Motor neuron (in vitro differentiated cells): ENCODE results near the gene CACNB3. TPM values are rescaled to one million over a fixed set of nuclear protein-coding genes. Genes with fewer than 3 reads are reported as not detected.
A peak's percentile ranks its signal among the peaks of the same experiment; 100 is the strongest.
"Not testable (repeated sequence)": the region's sequence is repeated elsewhere in the genome, so short reads cannot be mapped to it uniquely, and the experiment has no call there.

Source experiments
- ATAC-seq, 8 experiments: fragments of 200-7000 bp; cut with Tn5 transposase; replicated peaks in 6 of 8; 2 replicates each; pipeline ENCODE4 v1.8.0; 2021; ENCODE audit warnings: mild to moderate bottlenecking in 8 of 8, moderate library complexity in 8 of 8
- H3K27ac ChIP-seq, 2 donors: fragments of 250-450 bp; sonication (Bioruptor Pico); 2 replicates each; pipeline ENCODE4 v1.9.0; 2021; ENCODE audit warnings: antibody characterized with exemption in 2 of 2, mild to moderate bottlenecking in 2 of 2, moderate library complexity in 1 of 2
- H3K4me1 ChIP-seq, 2 donors: fragments of 250-450 bp; sonication (Bioruptor Pico); replicated peaks in 1 of 2; 2 replicates each; pipeline ENCODE4 v1.6.1; 2021; ENCODE audit warnings: antibody characterized with exemption in 2 of 2, mild to moderate bottlenecking in 2 of 2, moderate library complexity in 1 of 2
- H3K4me3 ChIP-seq, 5 donors: fragments of 250-450 bp; sonication (Bioruptor Pico); 2 replicates each; pipeline ENCODE4 v1.9.0; 2021; ENCODE audit warnings: antibody characterized with exemption in 5 of 5, mild to moderate bottlenecking in 5 of 5, moderate library complexity in 4 of 5
- WGBS, 10 experiments: fragments of 450-650 bp; shearing (Covaris generic); methylation state at CpG; one replicate each; pipeline ENCODE4 v1.0.0; 2022; 5-methylcytosine and 5-hydroxymethylcytosine counted together
- in situ Hi-C, 9 experiments: fragments of 400-800 bp; cut with MboI; loops; one replicate each; pipeline ENCODE4 v1.15.0; 2021; ENCODE audit warnings: low sequenced_read_pairs in 9 of 9, low pct_unique_long_range_greater_than_20kb in 2 of 9; ENCODE audit not compliant: unreplicated experiment in 9 of 9
- total RNA-seq, 8 experiments: library from RNA; unstranded; fragments of 300-600 nt; gene quantifications; 2 replicates each; pipeline versions ENCODE4 v1.2.3 to v1.2.4, GENCODE V29; 2022

CACNB3 gene
- total RNA-seq, 8 experiments from 2014 or later: 4.7 to 40.3 (median 37.7) TPM

DNA sequence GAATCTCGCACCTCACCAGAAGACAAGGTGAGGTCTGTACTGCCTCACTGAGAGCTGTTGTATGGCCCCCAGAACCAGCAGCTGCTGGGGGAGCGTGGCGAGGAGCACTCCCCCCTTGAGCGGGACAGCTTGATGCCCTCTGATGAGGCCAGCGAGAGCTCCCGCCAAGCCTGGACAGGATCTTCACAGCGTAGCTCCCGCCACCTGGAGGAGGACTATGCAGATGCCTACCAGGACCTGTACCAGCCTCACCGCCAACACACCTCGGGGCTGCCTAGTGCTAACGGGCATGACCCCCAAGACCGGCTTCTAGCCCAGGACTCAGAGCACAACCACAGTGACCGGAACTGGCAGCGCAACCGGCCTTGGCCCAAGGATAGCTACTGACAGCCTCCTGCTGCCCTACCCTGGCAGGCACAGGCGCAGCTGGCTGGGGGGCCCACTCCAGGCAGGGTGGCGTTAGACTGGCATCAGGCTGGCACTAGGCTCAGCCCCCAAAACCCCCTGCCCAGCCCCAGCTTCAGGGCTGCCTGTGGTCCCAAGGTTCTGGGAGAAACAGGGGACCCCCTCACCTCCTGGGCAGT is 9.3 kb downstream of the CACNB3 start:
- no peaks in the 10 kb centered on the region for H3K4me1 ChIP-seq
- no peak overlapping the region for H3K27ac ChIP-seq
- in situ Hi-C loops: no loop called here
- no peak overlapping the region for H3K4me3 ChIP-seq
- peak in 4 of 8 experiments; percentile 8 to 24 (median 20) for ATAC-seq
- WGBS, 10 experiments: 93 to 100% (median 94%) methylated on average over 1 to 6 of the region's 17 CpGs; no CpG with 5 or more reads in 7 of the 10 experiments

GRCh38 chr12:48828293-48828692 is 10.0 kb downstream of the CACNB3 start:
- in situ Hi-C loops: no loop called here
- Histone ChIP-seq H3K27ac (no peak overlapping the region), H3K4me3 (no peak overlapping the region), H3K4me1 (no peaks in the 10 kb centered on the region)
- peak in 3 of 8 experiments; percentile 17 to 73 (median 68) for ATAC-seq
- WGBS, 10 experiments: no CpG with 5 or more reads among the region's 2 CpGs

DNA sequence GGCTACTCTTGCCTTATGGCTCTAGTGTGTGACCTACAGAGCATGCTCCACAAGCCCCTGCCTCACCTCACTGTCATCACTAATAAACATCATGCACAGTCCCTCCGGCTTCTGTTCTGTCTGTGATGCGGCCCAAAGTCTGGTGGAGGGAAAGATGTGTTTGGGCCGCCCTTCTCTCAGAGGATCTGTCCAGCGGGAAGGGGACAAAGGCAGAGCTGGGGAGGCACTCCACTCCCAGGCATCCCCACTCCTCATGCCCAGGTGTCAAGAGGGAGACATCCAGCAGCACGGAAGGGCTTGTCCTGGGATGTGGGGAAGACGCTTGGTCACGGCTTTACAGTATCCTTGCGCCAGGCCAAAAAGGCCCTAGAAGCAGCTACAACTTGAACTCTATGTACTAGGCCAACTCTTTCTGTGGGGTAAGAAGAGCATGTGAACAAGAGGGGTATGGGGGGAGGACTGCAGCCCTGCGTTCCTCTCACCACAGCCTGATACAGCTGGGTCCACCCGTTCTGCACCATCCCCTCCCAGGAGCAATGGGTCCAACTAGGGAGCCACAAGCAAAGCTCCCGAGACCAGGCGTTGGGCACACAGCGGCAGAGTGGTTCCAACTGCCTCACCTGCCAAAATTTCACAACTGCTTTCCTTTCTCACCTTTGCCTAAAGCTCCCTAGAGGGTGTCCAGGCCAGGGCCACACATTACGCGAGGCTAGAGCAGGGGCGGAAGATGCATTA is 10.7 kb downstream of the CACNB3 start:
- no peak overlapping the region for H3K27ac ChIP-seq
- ATAC-seq: no peak
- in situ Hi-C loops: no loop called here
- H3K4me1 ChIP-seq: no peaks in the 10 kb centered on the region
- H3K4me3 ChIP-seq: no peak overlapping the region
- WGBS, 10 experiments: 60 to 100% (median 96%) methylated on average over 1 to 5 of the region's 16 CpGs; no CpG with 5 or more reads in 5 of the 10 experiments

- in situ Hi-C loops: no loop called here
- Histone ChIP-seq H3K4me1 (no peaks in the 10 kb centered on the region), H3K4me3 (no peak overlapping the region), H3K27ac (no peak overlapping the region)
- WGBS, 10 experiments: 74 to 100% (median 89%) methylated on average over 2 to 6 of the region's 6 CpGs
- no peak for ATAC-seq
Observed at GRCh38 chr12:48831257-48831656, 13.0 kb downstream of the CACNB3 start.

GRCh38 chr12:48832321-48833060 is 14.2 kb downstream of the CACNB3 start:
- H3K4me3 ChIP-seq: no peak overlapping the region
- WGBS, 10 experiments: 74 to 100% (median 93%) methylated on average over 1 to 9 of the region's 12 CpGs; no CpG with 5 or more reads in 4 of the 10 experiments
- in situ Hi-C loops: no loop called here
- no peaks in the 10 kb centered on the region for H3K4me1 ChIP-seq
- H3K27ac ChIP-seq: no peak overlapping the region
- ATAC-seq: no peak

DNA sequence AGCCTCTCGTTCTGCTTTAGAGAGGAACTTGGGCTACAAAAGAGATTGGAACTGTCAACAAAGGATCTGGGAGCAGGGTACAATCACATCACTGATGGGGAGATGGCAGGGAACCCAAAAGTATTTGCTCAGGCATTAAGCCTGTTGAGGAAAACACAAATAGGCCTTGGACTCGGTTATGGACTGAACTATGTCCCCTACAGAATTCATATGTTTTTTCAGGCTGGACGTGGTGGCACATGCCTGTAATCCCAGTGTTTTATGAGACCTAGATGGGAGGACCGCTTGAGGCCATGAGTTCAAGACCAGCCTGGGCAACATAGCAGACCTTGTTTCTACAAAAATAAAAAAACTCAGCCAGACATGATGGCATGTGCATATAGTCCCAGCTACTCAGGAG is 19.8 kb downstream of the CACNB3 start:
- H3K4me3 ChIP-seq: no peak overlapping the region
- no peak for ATAC-seq
- in situ Hi-C loops: no loop called here
- 59 to 100% (median 100%) methylated on average over 1 to 4 of the region's 4 CpGs; no CpG with 5 or more reads in 3 of the 10 experiments for WGBS, 10 experiments
- no peaks in the 10 kb centered on the region for H3K4me1 ChIP-seq
- H3K27ac ChIP-seq: no peak overlapping the region

DNA sequence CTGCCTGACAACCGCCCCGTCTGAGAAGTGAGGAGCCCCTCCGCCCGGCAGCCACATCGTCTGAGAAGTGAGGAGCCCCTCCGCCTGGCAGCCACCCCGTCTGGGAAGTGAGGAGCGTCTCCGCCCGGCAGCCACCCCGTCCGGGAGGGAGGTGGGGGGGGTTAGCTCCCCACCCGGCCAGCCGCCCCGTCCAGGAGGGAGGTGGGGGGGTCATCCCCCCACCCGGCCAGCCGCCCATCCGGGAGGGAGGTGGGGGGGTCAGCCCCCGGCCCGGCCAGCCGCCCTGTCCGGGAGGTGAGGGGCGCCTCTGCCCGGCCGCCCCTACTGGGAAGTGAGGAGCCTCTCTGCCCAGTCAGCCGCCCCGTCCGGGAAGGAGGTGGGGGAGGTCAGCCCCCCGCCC is 23.7 kb downstream of the CACNB3 start:
- in situ Hi-C loops, H3K27ac ChIP-seq, ATAC-seq, H3K4me1 ChIP-seq, H3K4me3 ChIP-seq: not testable (repeated sequence)
- no CpG with 5 or more reads among the region's 29 CpGs for WGBS, 10 experiments

GRCh38 chr12:48851883-48852733 is 33.8 kb downstream of the CACNB3 start, which contains the start of gene DDX23:
Gene DDX23 (minus strand): TSS chr12:48852163. CDS start chr12:48845782, 6,381 bp downstream.
- in situ Hi-C loops: no loop called here
- WGBS, 10 experiments: 0 to 33% (median 1%) methylated on average over 1 to 25 of the region's 53 CpGs; no CpG with 5 or more reads in 1 of the 10 experiments
- H3K27ac ChIP-seq: peak within 1 kb of the TSS; percentile 76 to 90
- H3K4me1 ChIP-seq: peaks cover 6 to 8% of the 10 kb centered on the region in 2 donors
- peak within 1 kb of the TSS; percentile 70 to 93 (median 82) for H3K4me3 ChIP-seq
- ATAC-seq: peak; percentile 87 to 99 (median 99)

GRCh38 chr12:48852734-48853688 is 34.7 kb downstream of the CACNB3 start:
- ATAC-seq: peak; percentile 12 to 36 (median 32)
- peak overlapping the region; percentile 70 to 93 (median 82) for H3K4me3 ChIP-seq
- in situ Hi-C loops: no loop called here
- H3K27ac ChIP-seq: no peak overlapping the region
- peaks cover 6 to 8% of the 10 kb centered on the region in 2 donors for H3K4me1 ChIP-seq
- 0 to 40% (median 16%) methylated on average over 2 to 11 of the region's 11 CpGs for WGBS, 10 experiments

GRCh38 chr12:48854488-48854887 is 36.2 kb downstream of the CACNB3 start:
- in situ Hi-C loops: no loop called here
- H3K4me1 ChIP-seq: peaks cover 6 to 8% of the 10 kb centered on the region in 2 donors
- no peak for ATAC-seq
- no peak overlapping the region for H3K4me3 ChIP-seq
- 43 to 100% (median 93%) methylated on average over 1 to 4 of the region's 4 CpGs; no CpG with 5 or more reads in 4 of the 10 experiments for WGBS, 10 experiments
- no peak overlapping the region for H3K27ac ChIP-seq

GRCh38 chr12:48854932-48855331 is 36.6 kb downstream of the CACNB3 start:
- H3K4me3 ChIP-seq, H3K4me1 ChIP-seq, in situ Hi-C loops, H3K27ac ChIP-seq, ATAC-seq: not testable (repeated sequence)
- 70 to 100% (median 88%) methylated on average over 1 to 8 of the region's 10 CpGs; no CpG with 5 or more reads in 2 of the 10 experiments for WGBS, 10 experiments
